H1 (cell line): ENCODE results near the gene COMMD8. TPM values are rescaled to one million over a fixed set of nuclear protein-coding genes. Genes with fewer than 3 reads are reported as not detected.

ENCODE experiments used
- CTCF ChIA-PET: fragments of 300-600 bp; sonication (Branson Sonifier 250); formaldehyde crosslinking; loops from one replicate; lab custom pipeline; 2021; ENCODE audit not compliant: partially characterized antibody; lab: Charles Lee
- POLR2A ChIA-PET: fragments of 300-600 bp; sonication (Branson Sonifier 250); formaldehyde crosslinking; loops from one replicate; lab custom pipeline; 2021; ENCODE audit warnings: inconsistent platforms; ENCODE audit not compliant: partially characterized antibody; lab: Charles Lee
- DNase-seq, 2 experiments: peaks; one replicate each; pipeline versions ENCODE4 v3.0.0 to v3.0.0-alpha.2; 2010 to 2022; ENCODE audit warnings: low spot score in 2 of 2, low read depth in 1 of 2, mixed read lengths in 1 of 2
- FAIRE-seq: peaks from 2 replicates; lab custom pipeline; 2011; peaks lifted over from hg19 to GRCh38; lab: Jason Lieb, UNC
- H2AFZ ChIP-seq: 2 replicates; pipeline ENCODE4 v1.8.1; 2012; ENCODE audit warnings: low read length, inconsistent platforms
- H2AK5ac ChIP-seq: 2 replicates; pipeline ENCODE4 v1.6.1; 2013; ENCODE audit warnings: low read depth, low read length
- H2BK120ac ChIP-seq: replicated peaks from 2 replicates; pipeline ENCODE3; 2013; ENCODE audit warnings: low read depth, low read length, inconsistent platforms
- H2BK12ac ChIP-seq: 2 replicates; pipeline ENCODE4 v1.6.1; 2013; ENCODE audit warnings: low read depth, low read length
- H2BK15ac ChIP-seq: 2 replicates; pipeline ENCODE4 v1.6.1; 2013; ENCODE audit warnings: low read length
- H2BK20ac ChIP-seq: 2 replicates; pipeline ENCODE4 v1.6.1; 2013; ENCODE audit warnings: low read length
- H2BK5ac ChIP-seq: 2 replicates; pipeline ENCODE4 v1.6.1; 2013; ENCODE audit warnings: low read depth, low read length
- H3K14ac ChIP-seq: 2 replicates; pipeline ENCODE4 v1.6.1; 2013; ENCODE audit warnings: inconsistent platforms; ENCODE audit not compliant: insufficient read length
- H3K18ac ChIP-seq: 2 replicates; pipeline ENCODE4 v1.6.1; 2013; ENCODE audit warnings: low read length; ENCODE audit errors: extremely low read depth
- H3K23ac ChIP-seq: 2 replicates; pipeline ENCODE4 v1.6.1; 2013; ENCODE audit warnings: inconsistent platforms; ENCODE audit not compliant: insufficient read length
- H3K23me2 ChIP-seq: 2 replicates; pipeline ENCODE4 v1.6.1; 2013; ENCODE audit warnings: low read depth, low read length
- H3K27ac ChIP-seq: 2 replicates; pipeline ENCODE4 v1.6.1; 2011; ENCODE audit warnings: low read depth, low read length, inconsistent platforms
- H3K27me3 ChIP-seq, 4 experiments: replicated peaks in 1 of 4; 1 replicate in 1 of 4; 2 replicates in 3 of 4; pipeline versions ENCODE4 v1.6.1 to v1.8.1; 2011 to 2013; ENCODE audit warnings: low read length in 3 of 4, mild to moderate bottlenecking in 3 of 4, inconsistent platforms in 2 of 4, mixed read lengths in 2 of 4, moderate library complexity in 1 of 4; ENCODE audit not compliant: control insufficient read depth in 3 of 4, insufficient read depth in 3 of 4; ENCODE audit errors: extremely low read depth in 1 of 4
- H3K36me3 ChIP-seq, 4 experiments: 2 replicates each; pipeline versions ENCODE4 v1.6.1 to v1.8.1; 2011 to 2013; ENCODE audit warnings: mild to moderate bottlenecking in 4 of 4, low read length in 3 of 4, moderate library complexity in 2 of 4, control low read depth in 1 of 4, inconsistent platforms in 1 of 4; ENCODE audit not compliant: insufficient read depth in 4 of 4, control insufficient read depth in 2 of 4
- H3K4ac ChIP-seq: replicated peaks from 2 replicates; pipeline ENCODE3; 2013; ENCODE audit warnings: low read length, low read depth, mixed read lengths, inconsistent platforms; ENCODE audit not compliant: insufficient read length
- H3K4me1 ChIP-seq, 4 experiments: replicated peaks in 1 of 4; 1 replicate in 1 of 4; 2 replicates in 3 of 4; pipeline versions ENCODE4 v1.6.1 to v1.8.1; 2011 to 2013; ENCODE audit warnings: low read length in 3 of 4, inconsistent platforms in 2 of 4, mixed read lengths in 1 of 4; ENCODE audit not compliant: insufficient read depth in 4 of 4, control insufficient read depth in 3 of 4
- H3K4me2 ChIP-seq, 2 experiments: 2 replicates each; pipeline versions ENCODE4 v1.6.1 to v1.8.1; 2011 to 2013; ENCODE audit warnings: low read depth in 2 of 2, low read length in 2 of 2, control low read depth in 1 of 2, inconsistent platforms in 1 of 2, mild to moderate bottlenecking in 1 of 2; ENCODE audit not compliant: insufficient read depth in 1 of 2
- H3K4me3 ChIP-seq, 4 experiments: fragments of 200-600, 300-600 bp in 1 of 4; sonication (generic), shearing (Covaris generic), sonication (Bioruptor Twin) in 1 of 4; 2 replicates each; pipeline versions ENCODE4 v1.5.1 to v1.8.1; 2011 to 2016; ENCODE audit warnings: low read length in 4 of 4, low read depth in 3 of 4, control low read depth in 2 of 4, inconsistent platforms in 2 of 4, mild to moderate bottlenecking in 2 of 4, mixed read lengths in 1 of 4, moderate library complexity in 1 of 4; ENCODE audit not compliant: insufficient read depth in 2 of 4; ENCODE audit errors: extremely low read depth in 1 of 4
- H3K56ac ChIP-seq: replicated peaks from 2 replicates; pipeline ENCODE3; 2013; ENCODE audit warnings: low read depth, mild to moderate bottlenecking, mixed read lengths, low read length, inconsistent platforms; ENCODE audit not compliant: insufficient read length
- H3K79me1 ChIP-seq: 2 replicates; pipeline ENCODE4 v1.6.1; 2013; ENCODE audit warnings: low read depth, low read length, control low read depth
- H3K79me2 ChIP-seq, 2 experiments: 2 replicates each; pipeline versions ENCODE4 v1.6.1 to v1.8.1; 2012 to 2013; ENCODE audit warnings: low read length in 2 of 2, mild to moderate bottlenecking in 2 of 2, inconsistent platforms in 1 of 2; ENCODE audit not compliant: insufficient read depth in 2 of 2, control insufficient read depth in 1 of 2
- H3K9ac ChIP-seq, 4 experiments: replicated peaks in 1 of 4; 1 replicate in 1 of 4; 2 replicates in 3 of 4; pipeline versions ENCODE4 v1.6.1 to v1.8.1; 2011 to 2013; ENCODE audit warnings: low read depth in 3 of 4, low read length in 3 of 4, control low read depth in 2 of 4, mild to moderate bottlenecking in 2 of 4, moderate library complexity in 2 of 4, inconsistent platforms in 1 of 4; ENCODE audit errors: extremely low read depth in 1 of 4
- H3K9me3 ChIP-seq, 2 experiments: 2 replicates each; pipeline versions ENCODE4 v1.6.1 to v1.8.1; 2012 to 2013; ENCODE audit warnings: mild to moderate bottlenecking in 2 of 2, moderate library complexity in 2 of 2, control low read depth in 1 of 2, inconsistent platforms in 1 of 2, low read depth in 1 of 2, low read length in 1 of 2, mixed read lengths in 1 of 2; ENCODE audit not compliant: insufficient read depth in 2 of 2
- H4K20me1 ChIP-seq, 2 experiments: replicated peaks in 1 of 2; 2 replicates each; pipeline versions ENCODE3 to v1.8.1; 2011 to 2013; ENCODE audit warnings: inconsistent platforms in 2 of 2, low read length in 2 of 2, mild to moderate bottlenecking in 1 of 2; ENCODE audit not compliant: insufficient read depth in 2 of 2, control insufficient read depth in 1 of 2
- H4K5ac ChIP-seq: 2 replicates; pipeline ENCODE4 v1.6.1; 2013; ENCODE audit warnings: low read length, low read depth, mixed read lengths, inconsistent platforms; ENCODE audit not compliant: insufficient read length
- H4K8ac ChIP-seq: 2 replicates; pipeline ENCODE4 v1.8.0; 2013; ENCODE audit warnings: mild to moderate bottlenecking, moderate library complexity, low read length, inconsistent platforms; ENCODE audit not compliant: insufficient read depth; ENCODE audit errors: extremely low read depth
- H4K91ac ChIP-seq: replicated peaks from 2 replicates; pipeline ENCODE3; 2013; ENCODE audit warnings: low read length, mixed read lengths, inconsistent platforms; ENCODE audit not compliant: insufficient read length
- ATF3 ChIP-seq: IDR thresholded peaks from 2 replicates; pipeline ENCODE4 v1.6.1; 2011; ENCODE audit warnings: low read depth, mild to moderate bottlenecking, low read length; ENCODE audit not compliant: insufficient read depth
- CHD2 ChIP-seq: IDR thresholded peaks from 2 replicates; pipeline ENCODE4 v1.6.1; 2012; ENCODE audit warnings: low read length, improper control_type of control experiment
- KDM1A ChIP-seq: fragments of 200-600, 300-600 bp; sonication (generic); IDR thresholded peaks from 2 replicates; pipeline ENCODE4 v1.7.1; 2016; ENCODE audit warnings: mild to moderate bottlenecking, low read length, borderline replicate concordance
- KDM4A ChIP-seq: IDR thresholded peaks from one replicate; pipeline ENCODE4 v1.7.1; 2012; ENCODE audit warnings: low read depth, mild to moderate bottlenecking, moderate library complexity, low read length, inconsistent platforms; ENCODE audit not compliant: severe bottlenecking
- RAD21 ChIP-seq, 2 experiments: IDR thresholded peaks in 1 of 2; conservative IDR thresholded peaks in 1 of 2; 2 replicates each; pipeline ENCODE4 v1.6.1; 2011; ENCODE audit warnings: low read depth in 2 of 2, low read length in 2 of 2, improper control_type of control experiment in 1 of 2, inconsistent platforms in 1 of 2, mild to moderate bottlenecking in 1 of 2, moderate library complexity in 1 of 2
- RXRA ChIP-seq: IDR thresholded peaks from 2 replicates; pipeline ENCODE4 v1.6.1; 2011; ENCODE audit warnings: low read depth, mild to moderate bottlenecking, low read length, moderate library complexity; ENCODE audit not compliant: insufficient read depth
- SP1 ChIP-seq: IDR thresholded peaks from 2 replicates; pipeline ENCODE4 v1.6.1; 2011; ENCODE audit warnings: low read depth, low read length
- USF2 ChIP-seq: IDR thresholded peaks from 2 replicates; pipeline ENCODE4 v1.6.1; 2011; ENCODE audit warnings: low read length, improper control_type of control experiment
- WGBS, 2 experiments: shearing (Covaris generic) in 1 of 2; methylation state at CpG; one replicate each; pipeline versions ENCODE4 v1.1.6 to v1.1.7; 2013 to 2015; ENCODE audit warnings: low lambda C conversion rate in 2 of 2, mixed read lengths in 2 of 2, inconsistent platforms in 1 of 2, low coverage in 1 of 2, missing lambda C conversion rate in 1 of 2; ENCODE audit not compliant: insufficient replicate concordance in 2 of 2, insufficient coverage in 1 of 2, insufficient read length in 1 of 2; ENCODE audit errors: extremely low coverage in 1 of 2, missing lambda C conversion rate in 1 of 2; 5-methylcytosine and 5-hydroxymethylcytosine counted together
- polyA plus RNA-seq, 7 experiments: library from polyadenylated mRNA; depleted of rRNA in 3 of 7; stranded (reverse) in 5 of 7; unstranded in 2 of 7; fragments of >200 nt in 5 of 7; fragments of 200-250 nt in 2 of 7; gene quantifications; 1 replicate in 5 of 7; 2 replicates in 1 of 7; 4 replicates in 1 of 7; pipeline versions ENCODE4 v1.2.1 to v1.2.3, GENCODE V29; 2011 to 2013; ENCODE audit warnings: missing spikeins in 2 of 7, mixed read lengths in 2 of 7
- total RNA-seq: library from RNA; stranded (reverse); fragmentation: NEBNext Ultra II Directional; extraction: Animal tissue kit (Norgen Biotek cat#: 25700); gene quantifications from 2 replicates; pipeline ENCODE4 v1.2.1, GENCODE V29; 2021

Gene COMMD8
- total and polyA plus RNA-seq, 2 of the 8 experiments (the other 6 are each of a cell fraction or from before 2014, with no cell fraction given): 1.6 to 7.2 TPM

GRCh38 chr4:47444031-47444430, 19.5 kb downstream of the COMMD8 start:
- Histone ChIP-seq H3K79me2 (no peaks in the 10 kb centered on the region), H3K9me3 (no peaks in the 10 kb centered on the region), H2AFZ (no peak overlapping the region), H3K4me2 (no peak overlapping the region), H3K27ac (no peak overlapping the region), H3K36me3 (no peaks in the 10 kb centered on the region), H3K9ac (no peak overlapping the region), H2AK5ac (no peak overlapping the region), H3K56ac (no peak overlapping the region), H3K27me3 (no peaks in the 10 kb centered on the region), H3K4me3 (no peak overlapping the region), H2BK12ac (no peak overlapping the region), H2BK120ac (no peak overlapping the region), H3K4me1 (peaks cover 0 to 7% (median 2%) of the 10 kb centered on the region in 4 experiments; a peak in 4 of 7 replicates), H3K4ac (no peak overlapping the region), H2BK5ac (no peak overlapping the region), H3K14ac (no peak overlapping the region), H4K91ac (no peak overlapping the region), H3K23me2 (no peaks in the 10 kb centered on the region), H3K79me1 (no peaks in the 10 kb centered on the region), H3K23ac (no peak overlapping the region), H4K20me1 (no peaks in the 10 kb centered on the region), H4K8ac (no peak overlapping the region), H2BK20ac (no peak overlapping the region), H4K5ac (no peak overlapping the region), H2BK15ac (no peak overlapping the region), H3K18ac (no peak overlapping the region)
- ChIA-PET CTCF (interaction anchor here (1.4 kb wide), 1 partner anchor 8 kb away, joined by 3 read pairs; no protein-coding TSS in a partner anchor), POLR2A (no interaction called here)
- DNase-seq: no peak
- TF ChIP-seq RXRA: no peak
- no peak for TF ChIP-seq KDM4A
- no peak for TF ChIP-seq SP1
- TF ChIP-seq USF2: no peak
- TF ChIP-seq ATF3: no peak
- no peak for TF ChIP-seq CHD2
- TF ChIP-seq RAD21 (IDR thresholded peaks at IDR 0.05 in 1 of 2, conservative IDR thresholded peaks at IDR 0.05 in 1 of 2; ENCODE audit: low read depth in 2 of 2, low read length in 2 of 2): no peak
- no peak for TF ChIP-seq KDM1A
- no peak for FAIRE-seq
- 85% methylated on average over 2 of the region's 2 CpGs; no CpG with 5 or more reads in 1 of the 2 experiments for WGBS, 2 experiments
